Upper lobe of right lung (tissue), 1 donor: ENCODE measurements around the gene C20orf204. TPM values are rescaled to one million over a fixed set of nuclear protein-coding genes. Genes with fewer than 3 reads are reported as not detected.

Experiments used
- ATAC-seq: fragments of 200-7000 bp; cut with Tn5 transposase; one replicate; pipeline ENCODE4 v1.9.1; 2020; ENCODE audit warnings: mild to moderate bottlenecking, moderate library complexity
- DNase-seq: peaks from one replicate; pipeline ENCODE4 v3.0.0-alpha.2; 2020
- H3K27ac ChIP-seq: fragments of 200-600 bp; one replicate; pipeline ENCODE4 v1.8.0; 2022
- H3K27me3 ChIP-seq: fragments of 200-600 bp; one replicate; pipeline ENCODE4 v1.8.0; 2022; ENCODE audit warnings: mild to moderate bottlenecking
- H3K36me3 ChIP-seq: fragments of 200-600 bp; one replicate; pipeline ENCODE4 v1.8.0; 2022
- H3K4me1 ChIP-seq: fragments of 200-600 bp; one replicate; pipeline ENCODE4 v1.8.0; 2022
- H3K4me3 ChIP-seq: fragments of 200-600 bp; one replicate; pipeline ENCODE4 v1.8.0; 2022; ENCODE audit warnings: mild to moderate bottlenecking
- H3K9me3 ChIP-seq: fragments of 200-600 bp; one replicate; pipeline ENCODE4 v1.8.0; 2022
- CTCF ChIP-seq: fragments of 200-600 bp; IDR thresholded peaks from one replicate; pipeline ENCODE4 v1.8.0; 2022; ENCODE audit warnings: antibody characterized with exemption
- intact Hi-C: fragments of 100-400 bp; cut with DNase I; formaldehyde crosslinking; loops from one replicate; pipeline ENCODE4 v1.11.0; 2022
- total RNA-seq: library from RNA; stranded (reverse); fragmentation: NEBNext Ultra II Directional; extraction: Animal tissue kit (Norgen Biotek cat#: 25700); gene quantifications from one replicate; pipeline ENCODE4 v1.2.1, GENCODE V29; 2021
- donor health status: DM: no; HTN: yes; CAD: no; lungs with severe emphysema.

The C20orf204 gene
- total RNA-seq, 1 donor from 2014 or later: 1.9 TPM

- ATAC-seq (no peak), DNase-seq (no peak)
- intact Hi-C loops: no loop called here
These were observed 590 bp downstream of the C20orf204 start for GRCh38 chr20:64036346-64037198.

DNA sequence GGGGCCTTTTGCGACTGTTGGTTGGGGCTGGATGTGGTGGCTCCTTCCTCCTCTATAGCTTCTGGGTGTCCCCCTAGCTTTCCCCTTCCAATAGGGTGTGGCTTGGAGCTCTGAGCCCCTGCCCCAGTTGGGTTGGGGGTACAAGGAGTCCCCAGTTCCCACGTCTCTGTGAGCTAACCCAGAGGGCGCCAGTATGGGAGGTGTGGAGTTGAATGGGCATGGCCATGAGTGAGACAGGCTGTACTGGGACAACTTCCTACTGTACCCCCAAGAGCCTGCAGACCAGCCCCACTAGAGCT is 1.2 kb downstream of the C20orf204 start:
- no peak for ATAC-seq
- no peak for DNase-seq
- peaks cover 36% of the 10 kb centered on the region for H3K4me1 ChIP-seq
- peaks cover 44% of the 10 kb centered on the region for H3K27me3 ChIP-seq
- no peak overlapping the region for H3K4me3 ChIP-seq
- no peaks in the 10 kb centered on the region for H3K9me3 ChIP-seq
- intact Hi-C loops: no loop called here
- H3K27ac ChIP-seq: no peak overlapping the region
- peaks cover 16% of the 10 kb centered on the region for H3K36me3 ChIP-seq
- TF ChIP-seq CTCF: no peak

More at GRCh38 chr20:64036346-64037198, 590 bp downstream of the C20orf204 start:
- peaks cover 22% of the 10 kb centered on the region for H3K36me3 ChIP-seq
- H3K4me1 ChIP-seq: peaks cover 31% of the 10 kb centered on the region
- H3K27me3 ChIP-seq: peaks cover 38% of the 10 kb centered on the region
- no peak for TF ChIP-seq CTCF
- no peak overlapping the region for H3K27ac ChIP-seq
- H3K4me3 ChIP-seq: no peak overlapping the region
- no peaks in the 10 kb centered on the region for H3K9me3 ChIP-seq

DNA sequence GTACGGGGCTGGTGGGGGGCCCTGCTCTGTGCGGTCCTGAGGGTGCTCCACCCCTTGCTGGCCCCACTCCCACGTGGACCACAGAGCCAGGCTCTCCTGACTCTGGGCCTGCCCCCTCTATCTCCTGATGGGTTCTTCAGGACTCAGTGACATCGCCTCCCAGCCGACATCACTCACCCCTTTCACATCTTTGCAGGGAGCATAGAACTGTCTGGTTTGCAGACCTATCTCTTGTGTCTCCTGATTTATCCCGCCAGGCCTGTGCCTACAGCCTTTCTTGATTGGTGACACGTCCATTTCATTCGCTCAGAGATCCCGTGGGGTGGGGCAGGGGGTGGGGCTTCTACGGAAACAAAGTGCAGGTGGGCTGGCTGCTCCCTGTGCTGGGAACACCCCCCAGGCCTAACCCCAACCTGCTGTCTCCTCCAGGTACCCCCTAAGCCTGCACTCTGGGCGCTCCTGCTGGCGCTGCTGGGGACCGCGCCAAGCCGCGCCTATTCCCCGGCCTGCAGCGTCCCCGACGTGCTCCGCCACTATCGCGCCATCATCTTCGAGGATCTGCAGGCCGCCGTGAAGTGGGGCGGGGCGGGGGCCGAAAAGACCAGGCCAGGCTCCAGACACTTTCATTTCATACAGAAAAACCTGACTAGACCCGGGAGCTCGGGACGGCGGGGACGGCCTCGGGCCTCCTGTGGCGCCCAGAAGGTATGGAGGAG is 1.7 kb downstream of the C20orf204 start:
- H3K36me3 ChIP-seq: peaks cover 11% of the 10 kb centered on the region
- H3K27me3 ChIP-seq: peaks cover 46% of the 10 kb centered on the region
- H3K4me1 ChIP-seq: peaks cover 40% of the 10 kb centered on the region
- H3K9me3 ChIP-seq: no peaks in the 10 kb centered on the region
- ATAC-seq: no peak
- no peak for DNase-seq
- no peak overlapping the region for H3K27ac ChIP-seq
- no peak for TF ChIP-seq CTCF
- H3K4me3 ChIP-seq: peak overlapping the region; percentile 64
- intact Hi-C loops: no loop called here

GRCh38 chr20:64038224-64038564 is 2.2 kb downstream of the C20orf204 start:
- Histone ChIP-seq H3K27ac (peak overlapping the region; percentile 81), H3K27me3 (peaks cover 46% of the 10 kb centered on the region), H3K9me3 (no peaks in the 10 kb centered on the region), H3K4me3 (peak overlapping the region; percentile 64), H3K4me1 (peaks cover 40% of the 10 kb centered on the region), H3K36me3 (peaks cover 8% of the 10 kb centered on the region)
- intact Hi-C loops: no loop called here
- peak; percentile 4 for ATAC-seq
- no peak for TF ChIP-seq CTCF
- no peak for DNase-seq

- H3K27ac ChIP-seq: peak overlapping the region; percentile 81
- peak; percentile 86 for ATAC-seq
- peaks cover 40% of the 10 kb centered on the region for H3K4me1 ChIP-seq
These were observed 2.7 kb downstream of the C20orf204 start for GRCh38 chr20:64038565-64039292.

More at GRCh38 chr20:64038565-64039292, 2.7 kb downstream of the C20orf204 start:
- intact Hi-C loops: no loop called here
- TF ChIP-seq CTCF: peak; percentile 66
- H3K9me3 ChIP-seq: no peaks in the 10 kb centered on the region
- H3K36me3 ChIP-seq: peaks cover 2% of the 10 kb centered on the region
- H3K27me3 ChIP-seq: peaks cover 46% of the 10 kb centered on the region
- DNase-seq: peak; percentile 89
- peak overlapping the region; percentile 64 for H3K4me3 ChIP-seq
